ENCODE results near the gene TSHZ1. TPM values are rescaled to one million over a fixed set of nuclear protein-coding genes. Genes with fewer than 3 reads are reported as not detected.

The TSHZ1 gene
- polyA plus RNA-seq, 1 donor from 2014 or later, result 1.1 TPM

GRCh38 chr18:75211626-75211952, 992 bp downstream of the TSHZ1 start:
- no peaks in the 10 kb centered on the region for H3K36me3 ChIP-seq (ENCODE audit: insufficient read depth, low read length)
- no peak for TF ChIP-seq SMC3 (conservative IDR thresholded peaks at IDR 0.05; ENCODE audit: poor library complexity)
- TF ChIP-seq EP300 (conservative IDR thresholded peaks at IDR 0.05; ENCODE audit: poor library complexity, severe bottlenecking), result no peak
- no peak for TF ChIP-seq POLR2AphosphoS5 (IDR thresholded peaks at IDR 0.05)
- TF ChIP-seq REST (IDR thresholded peaks at IDR 0.05; ENCODE audit: borderline replicate concordance), result no peak
- TF ChIP-seq TAF1 (IDR thresholded peaks at IDR 0.05; ENCODE audit: low read depth), result no peak
- no peak for TF ChIP-seq EZH2 (IDR thresholded peaks at IDR 0.05; ENCODE audit: borderline replicate concordance, insufficient read depth, low read length, poor library complexity, severe bottlenecking)
- no peak for TF ChIP-seq MXI1 (conservative IDR thresholded peaks at IDR 0.05; ENCODE audit: poor library complexity, severe bottlenecking)
- no peak for TF ChIP-seq RAD21 (conservative IDR thresholded peaks at IDR 0.05)
- no peak for TF ChIP-seq CTCF (IDR thresholded peaks at IDR 0.05; ENCODE audit: poor library complexity, severe bottlenecking)
- H4K20me1 ChIP-seq (ENCODE audit: insufficient read depth), result peaks cover 5% of the 10 kb centered on the region
- H3K79me2 ChIP-seq (replicated peaks; ENCODE audit: insufficient read depth, low read length), result peaks cover 12% of the 10 kb centered on the region
- H3F3A ChIP-seq (ENCODE audit: insufficient read depth, low read length, poor library complexity, severe bottlenecking), result peaks cover 4% of the 10 kb centered on the region
- H3K9ac ChIP-seq (ENCODE audit: low read length), result no peak overlapping the region
- no peak overlapping the region for H3K4me2 ChIP-seq (ENCODE audit: low read length)
- no peak overlapping the region for H2AFZ ChIP-seq (ENCODE audit: low read depth, low read length)
- H3K9me3 ChIP-seq (ENCODE audit: low read length), result no peaks in the 10 kb centered on the region
- H3K27me3 ChIP-seq (ENCODE audit: insufficient read depth, low read depth, low read length), result peaks cover 75% of the 10 kb centered on the region
- H3K27ac ChIP-seq (ENCODE audit: low read length), result no peak overlapping the region
- no peaks in the 10 kb centered on the region for H3K9me2 ChIP-seq (ENCODE audit: insufficient read depth, low read length)
- peak overlapping the region; percentile 63 for H3K4me3 ChIP-seq (ENCODE audit: low read length)

DNA sequence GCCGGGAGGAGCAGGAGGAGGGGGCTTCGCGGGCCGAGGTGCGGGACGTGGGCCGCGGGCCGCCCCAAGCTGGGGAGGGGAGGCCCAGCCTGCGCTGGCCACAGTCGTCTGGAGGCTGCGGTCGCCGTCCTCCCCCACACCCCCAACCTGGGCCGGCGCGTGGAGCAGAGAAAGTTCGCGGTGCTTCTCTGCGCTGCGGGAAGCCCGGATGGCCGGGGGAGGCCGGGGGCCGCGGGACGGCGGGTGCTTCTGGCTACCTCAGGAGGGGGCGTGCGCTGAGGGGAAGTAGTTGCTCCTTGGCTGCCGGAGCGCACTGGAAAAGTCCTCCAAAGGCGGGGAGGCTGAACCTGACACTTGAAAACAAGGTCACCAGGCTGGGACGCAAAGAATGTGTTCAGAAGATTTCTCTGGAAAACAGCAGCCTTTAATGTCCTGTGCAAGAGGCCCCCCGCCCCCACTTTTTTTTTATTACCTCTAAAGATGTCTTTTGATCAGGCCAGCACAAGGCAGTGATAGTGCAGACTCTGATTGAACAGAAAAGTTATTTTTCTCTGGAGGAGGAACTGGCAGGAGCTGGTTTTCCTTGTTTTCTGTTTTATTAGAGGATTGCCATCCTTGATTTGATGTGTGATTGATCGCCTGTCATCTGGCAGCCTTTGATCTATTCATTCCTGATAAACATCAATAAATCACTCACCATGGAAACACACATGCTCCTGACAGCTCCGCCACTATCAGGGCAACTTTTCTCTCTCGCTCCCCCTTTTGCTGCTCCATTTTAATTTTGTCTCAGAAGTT, 1.6 kb downstream of the TSHZ1 start:
- Histone ChIP-seq H3K36me3 (ENCODE audit: insufficient read depth, low read length) (no peaks in the 10 kb centered on the region), H3K4me2 (ENCODE audit: low read length) (no peak overlapping the region), H3K27ac (ENCODE audit: low read length) (no peak overlapping the region), H2AFZ (ENCODE audit: low read depth, low read length) (no peak overlapping the region), H3K9me3 (ENCODE audit: low read length) (no peaks in the 10 kb centered on the region), H3K9ac (ENCODE audit: low read length) (no peak overlapping the region), H3K27me3 (ENCODE audit: insufficient read depth, low read depth, low read length) (peaks cover 69% of the 10 kb centered on the region), H3K9me2 (ENCODE audit: insufficient read depth, low read length) (no peaks in the 10 kb centered on the region), H3K79me2 (replicated peaks; ENCODE audit: insufficient read depth, low read length) (peaks cover 7% of the 10 kb centered on the region), H3F3A (ENCODE audit: insufficient read depth, low read length, poor library complexity, severe bottlenecking) (peaks cover 4% of the 10 kb centered on the region), H4K20me1 (ENCODE audit: insufficient read depth) (peaks cover 5% of the 10 kb centered on the region), H3K4me3 (ENCODE audit: low read length) (peak overlapping the region; percentile 63)
- TF ChIP-seq POLR2AphosphoS5 (IDR thresholded peaks at IDR 0.05) (no peak), REST (IDR thresholded peaks at IDR 0.05; ENCODE audit: borderline replicate concordance) (no peak), SMC3 (conservative IDR thresholded peaks at IDR 0.05; ENCODE audit: poor library complexity) (no peak), MXI1 (conservative IDR thresholded peaks at IDR 0.05; ENCODE audit: poor library complexity, severe bottlenecking) (peak; percentile 24)

All from neural cell (in vitro differentiated cells).